Putamen (tissue), 1 donor: ENCODE results near the gene S100A14.
"Not testable (repeated sequence)": the region's sequence is repeated elsewhere in the genome, so short reads cannot be mapped to it uniquely, and the experiment has no call there.

ENCODE experiments used
- DNase-seq: peaks from one replicate; pipeline ENCODE4 v3.0.0-alpha.2; 2016; ENCODE audit warnings: low spot score

Gene S100A14

DNA sequence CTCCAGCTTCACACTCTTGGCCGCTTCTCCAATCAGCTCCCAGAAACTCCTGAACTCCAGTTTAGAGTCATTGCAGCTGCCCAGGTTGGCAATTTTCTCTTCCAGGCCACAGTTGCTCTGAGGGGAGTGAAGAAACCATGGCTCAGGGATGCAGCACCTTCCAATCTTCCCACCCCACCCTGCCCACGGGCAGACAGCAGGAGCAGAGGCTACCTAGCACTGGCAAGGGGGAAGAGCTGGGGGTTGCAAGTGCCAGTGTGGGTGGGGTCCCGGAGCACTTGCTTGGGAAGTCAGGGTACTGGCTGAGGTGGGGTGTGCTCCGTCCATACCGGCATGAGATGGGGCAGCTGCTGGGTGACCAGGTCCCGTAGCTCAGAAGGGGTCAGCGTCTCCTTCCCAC is 1.2 kb downstream of the S100A14 start:
- DNase-seq: no peak

DNA sequence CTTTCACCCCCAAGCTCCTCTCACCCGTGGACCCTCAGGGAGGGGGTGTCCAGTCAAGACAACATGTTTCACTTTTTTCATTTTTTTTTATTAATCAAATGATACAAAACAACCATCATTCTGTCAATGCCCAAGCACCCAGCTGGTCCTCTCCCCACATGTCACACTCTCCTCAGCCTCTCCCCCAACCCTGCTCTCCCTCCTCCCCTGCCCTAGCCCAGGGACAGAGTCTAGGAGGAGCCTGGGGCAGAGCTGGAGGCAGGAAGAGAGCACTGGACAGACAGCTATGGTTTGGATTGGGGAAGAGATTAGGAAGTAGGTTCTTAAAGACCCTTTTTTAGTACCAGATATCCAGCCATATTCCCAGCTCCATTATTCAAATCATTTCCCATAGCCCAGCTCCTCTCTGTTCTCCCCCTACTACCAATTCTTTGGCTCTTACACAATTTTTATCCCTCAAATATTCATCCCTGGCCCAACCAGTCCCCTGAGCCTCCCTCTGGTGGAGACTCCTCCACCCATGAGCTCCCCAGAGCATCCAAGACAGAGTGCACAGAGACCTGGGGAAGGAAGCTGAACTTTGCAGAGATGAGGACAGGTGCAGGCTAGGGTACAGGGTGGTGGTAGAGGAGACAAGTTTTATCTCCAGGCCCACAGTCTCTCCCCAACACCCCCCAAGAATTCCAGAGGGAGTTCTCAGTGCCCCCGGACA is 1.8 kb downstream of the S100A14 start:
- DNase-seq: no peak

DNA sequence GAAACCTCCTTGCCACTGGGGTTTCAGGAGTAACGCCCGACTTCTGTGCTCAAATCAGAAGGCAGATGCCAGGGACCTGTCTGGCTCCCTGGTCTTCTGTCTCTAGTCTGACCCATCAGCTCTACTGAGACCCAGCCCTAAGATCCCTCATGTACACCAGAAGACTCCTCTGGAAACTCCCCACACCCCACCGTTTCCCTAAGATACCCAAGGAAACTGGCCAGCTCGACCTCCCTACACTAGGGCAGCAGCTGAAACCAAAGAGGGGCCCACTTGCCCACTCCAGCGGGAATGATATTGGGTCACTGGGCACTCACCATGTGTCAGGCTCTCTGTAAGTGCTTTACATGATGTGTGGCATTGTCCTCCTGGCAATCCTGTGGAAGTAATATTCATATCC is 2.7 kb downstream of the S100A14 start:
- no peak for DNase-seq

DNA sequence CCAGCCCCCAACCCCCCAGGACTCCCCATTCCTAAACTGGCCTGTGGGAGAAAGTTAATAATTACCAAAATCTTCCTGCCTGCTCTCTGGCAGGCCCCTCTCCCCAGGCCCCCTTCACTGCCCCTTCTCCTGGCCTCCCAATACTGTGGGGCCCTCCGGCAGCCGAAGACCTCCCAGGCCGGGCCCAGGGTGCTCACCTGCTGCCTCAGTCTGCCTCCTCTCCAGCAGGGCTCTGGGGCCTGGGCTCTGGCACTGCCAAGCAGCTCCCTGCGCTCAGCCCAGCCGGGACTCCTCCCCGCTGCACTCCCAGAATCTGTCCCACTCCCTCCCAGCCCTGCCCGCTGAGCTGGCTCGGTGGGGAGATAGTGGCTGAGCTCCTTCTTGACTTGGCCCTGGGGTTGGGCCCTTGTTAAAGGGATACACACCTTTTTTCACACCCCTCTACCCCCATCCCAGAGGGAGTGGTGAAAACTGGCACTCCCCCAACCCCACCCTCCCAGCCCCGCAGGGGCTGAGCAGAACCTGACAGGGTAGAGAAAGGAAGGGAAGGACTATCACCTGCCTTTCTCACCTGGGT is 3.3 kb downstream of the S100A14 start, which contains the start of gene S100A16:
TSS of gene S100A16 (minus strand) at position 383 of the 577 bp plus-strand sequence. CDS start 4,986 bp downstream, outside the sequence.
- no peak for DNase-seq

DNA sequence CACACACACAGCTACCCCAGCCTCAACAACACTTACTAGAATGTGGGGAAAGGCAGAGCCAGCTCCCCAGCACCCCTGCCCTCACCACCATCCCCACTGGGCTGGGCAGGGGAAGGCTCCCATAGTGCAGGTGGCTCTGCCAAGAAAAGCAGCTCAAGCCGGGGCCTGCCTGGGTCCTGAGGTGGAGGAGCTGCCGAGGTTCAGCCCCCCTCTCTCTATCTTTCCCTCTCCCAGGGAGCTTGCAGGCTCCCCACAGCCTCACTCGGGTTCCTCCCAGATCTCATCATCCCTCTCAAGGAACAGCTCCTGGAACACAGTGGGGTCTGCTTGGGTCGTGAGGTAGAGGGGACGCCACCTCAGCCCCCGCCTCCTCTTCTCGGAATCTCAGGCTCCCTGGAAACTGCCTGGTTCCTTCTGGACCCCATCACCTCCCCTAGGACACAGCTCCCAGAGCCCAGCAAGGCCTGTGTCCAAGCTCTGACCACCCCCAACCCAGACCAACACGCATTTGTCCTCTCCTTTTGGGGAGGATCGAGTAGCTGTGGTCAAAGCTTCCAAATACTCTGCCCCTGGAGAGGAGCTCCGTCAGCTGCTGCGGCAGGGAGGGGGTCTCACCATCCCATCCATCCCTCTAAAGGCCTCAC is 3.9 kb downstream of the S100A14 start:
- no peak for DNase-seq

DNA sequence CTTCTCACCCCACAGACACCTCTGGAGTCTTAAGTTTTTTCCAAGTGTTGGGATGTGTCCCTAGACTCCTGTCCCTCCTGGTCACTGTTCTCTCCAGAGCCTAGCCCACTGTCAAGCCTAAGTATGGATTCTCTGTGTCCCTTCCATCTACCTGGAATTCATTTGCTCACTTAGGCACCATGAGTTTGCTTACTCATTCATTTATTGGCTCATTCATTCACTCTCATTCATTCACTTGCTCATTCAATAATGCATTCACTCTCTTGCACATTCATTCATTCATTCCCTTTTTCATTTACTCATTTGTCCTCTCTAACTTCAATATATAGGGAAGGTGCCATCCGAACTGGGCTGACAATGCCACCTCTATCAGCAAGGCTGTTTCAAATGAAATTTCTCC is 4.8 kb downstream of the S100A14 start:
- no peak for DNase-seq

DNA sequence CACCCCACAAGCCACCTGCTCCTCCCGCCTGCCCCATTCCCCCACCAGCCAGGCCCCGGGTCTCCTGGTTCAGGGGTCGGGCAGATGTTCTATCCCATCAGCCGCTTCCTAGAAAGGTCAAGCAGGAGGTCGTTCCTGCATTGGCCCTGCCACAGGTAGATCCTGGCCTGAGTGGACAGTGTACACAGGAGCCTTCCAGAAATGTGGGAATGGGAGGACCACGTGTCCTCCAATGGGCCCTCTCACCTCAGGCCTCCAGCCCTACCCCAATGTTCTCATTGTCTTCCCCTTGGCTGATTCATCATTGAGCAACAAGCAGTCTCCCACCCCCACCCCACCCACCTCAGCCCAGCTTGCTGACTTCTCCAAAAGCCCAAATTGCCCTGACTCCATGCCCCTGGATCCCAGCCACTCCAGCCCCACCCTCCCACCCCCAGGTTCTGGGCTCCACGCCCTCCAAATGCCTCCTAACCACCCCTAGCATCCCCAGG is 5.3 kb downstream of the S100A14 start:
- DNase-seq: no peak

DNA sequence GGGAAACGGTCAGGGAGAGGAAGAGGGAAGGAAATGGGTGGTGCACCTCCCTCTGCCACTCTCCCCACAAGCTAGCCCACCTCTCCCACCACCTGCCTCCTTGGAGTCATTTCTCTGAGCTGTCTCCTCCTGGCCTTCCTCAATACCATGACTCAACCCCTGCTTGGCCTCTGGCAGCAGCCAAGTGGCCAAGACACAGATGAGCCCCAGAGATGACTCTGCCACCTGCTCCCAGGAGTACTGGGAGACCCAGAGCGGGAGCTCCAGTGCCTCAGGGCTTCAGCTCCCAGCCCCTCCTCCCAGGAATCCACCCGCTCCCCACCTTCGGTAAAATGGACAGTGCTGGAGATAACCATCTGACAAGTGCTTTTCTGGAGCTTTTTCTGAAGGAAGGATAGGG is 5.8 kb downstream of the S100A14 start:
- no peak for DNase-seq

DNA sequence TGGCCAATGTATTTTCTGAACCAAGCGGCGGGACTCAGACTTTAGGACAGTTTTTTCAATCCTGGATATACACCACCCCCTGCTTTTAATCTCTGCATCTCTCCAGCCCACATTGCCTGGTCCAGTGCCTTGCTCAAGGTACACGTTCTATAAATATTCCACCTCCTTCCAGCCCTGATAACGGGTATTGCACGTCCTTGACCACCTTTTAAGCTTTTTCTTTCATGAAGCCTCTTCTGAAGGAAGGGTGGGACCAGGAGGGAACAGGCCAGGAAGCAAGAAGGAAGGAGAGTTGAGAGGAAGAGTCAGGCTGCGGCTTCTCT is 6.6 kb downstream of the S100A14 start:
- no peak for DNase-seq

DNA sequence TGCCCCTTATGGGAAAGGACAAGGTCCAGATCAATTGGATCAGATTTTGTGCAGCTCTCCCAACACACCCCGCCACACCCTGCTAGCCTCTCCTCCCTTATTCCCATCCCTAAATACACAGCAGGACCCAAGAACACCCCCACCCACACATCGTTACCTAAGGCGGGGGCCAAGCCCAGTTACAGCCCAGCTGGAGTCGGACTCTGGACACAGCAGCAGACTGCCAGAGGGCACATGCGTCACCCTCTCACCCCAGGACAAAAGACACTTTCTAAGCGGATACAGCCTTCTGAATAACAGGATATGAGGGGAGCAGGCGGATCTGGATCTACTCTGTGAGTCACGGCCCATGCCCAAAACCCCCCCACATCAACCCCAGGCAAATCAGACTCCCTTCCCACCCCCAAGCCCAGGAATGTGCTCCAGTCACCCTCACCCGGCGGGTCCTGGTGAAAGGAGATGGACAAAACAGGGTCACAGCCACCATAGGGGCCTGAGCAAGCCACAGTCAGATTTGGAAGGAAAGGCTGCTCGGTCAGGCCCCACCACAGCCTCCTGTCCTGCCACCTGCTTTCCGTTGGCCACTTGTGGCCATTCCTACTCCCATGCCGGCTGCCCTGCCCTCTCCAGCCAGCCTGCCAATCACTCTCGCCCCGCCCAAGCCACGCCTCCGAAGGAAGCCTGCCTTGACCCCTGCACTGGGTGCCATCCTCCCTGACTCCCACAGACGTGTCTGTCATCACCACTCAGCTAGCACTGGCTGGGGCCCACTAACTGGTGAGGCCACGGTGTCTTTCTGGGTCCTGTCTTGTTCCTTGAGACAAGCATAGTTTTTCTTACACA is 7.2 kb downstream of the S100A14 start:
- DNase-seq: peak; percentile 73

DNA sequence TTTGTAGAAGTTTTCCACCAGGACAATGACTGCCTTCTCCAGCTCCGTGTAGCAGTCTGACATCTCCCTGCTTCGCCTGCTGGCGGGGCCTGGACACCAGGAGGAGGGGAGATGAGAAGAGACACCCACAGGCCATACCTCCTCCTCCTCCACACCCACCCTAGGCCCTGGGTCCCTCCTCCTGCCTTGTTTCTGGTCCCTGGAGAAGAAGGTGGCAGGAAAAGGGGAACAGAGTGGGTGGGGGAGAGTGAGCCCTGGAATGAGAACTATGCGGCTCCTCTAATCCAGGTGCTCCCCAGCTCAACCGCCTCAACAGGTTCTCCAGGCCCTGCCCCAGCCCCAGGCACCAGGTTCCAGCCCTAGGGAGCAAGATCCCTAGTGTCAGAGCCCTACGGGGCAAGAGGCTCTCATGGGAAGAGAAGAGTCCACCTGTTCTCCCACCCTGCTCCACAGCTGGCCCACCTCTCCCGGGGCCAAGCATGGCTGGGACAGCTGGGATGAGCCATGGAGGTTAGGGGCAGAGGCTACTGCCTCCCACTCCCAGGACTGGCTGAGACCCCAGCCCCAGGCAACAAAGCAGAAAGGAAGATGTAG is 7.9 kb downstream of the S100A14 start:
- DNase-seq: no peak

DNA sequence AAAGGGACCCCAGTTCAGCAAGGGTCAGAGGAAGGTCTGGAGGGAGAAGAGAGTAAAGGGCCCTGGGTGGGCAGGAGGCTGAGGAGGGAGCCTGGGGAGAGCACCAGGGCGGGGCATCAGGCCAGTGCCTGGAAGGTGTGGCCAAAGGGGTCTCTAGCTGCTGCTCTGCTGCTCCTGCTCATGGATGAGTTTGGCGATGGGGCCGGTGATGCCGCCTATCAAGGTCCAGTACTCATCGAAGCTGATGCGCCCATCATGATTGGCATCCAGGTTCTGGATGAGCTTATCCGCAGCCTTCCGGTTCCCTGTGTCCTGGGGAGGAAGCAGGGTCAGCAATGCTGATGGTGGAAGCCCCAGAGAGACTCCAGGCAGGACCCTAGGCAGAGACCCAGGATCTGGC is 8.7 kb downstream of the S100A14 start:
- DNase-seq: no peak

DNA sequence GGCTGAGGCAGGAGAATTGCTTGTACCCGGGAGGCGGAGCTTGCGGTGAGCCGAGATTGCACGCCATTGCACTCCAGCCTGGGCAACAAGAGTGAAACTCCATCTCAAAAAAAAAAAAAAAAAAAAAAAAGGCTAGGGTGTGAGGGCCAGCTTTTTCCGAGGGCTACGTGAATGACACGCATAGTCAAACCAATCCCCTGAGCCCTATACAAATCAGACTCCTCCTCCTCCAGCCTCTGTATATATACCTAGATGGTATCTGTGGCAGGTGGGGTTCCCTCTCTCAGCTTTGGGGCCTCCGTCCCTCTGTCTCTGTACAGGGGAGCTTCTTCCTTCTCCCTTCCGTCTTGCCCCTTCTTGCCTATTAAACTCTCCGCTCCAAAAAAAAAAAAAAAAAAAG is 9.9 kb downstream of the S100A14 start:
- DNase-seq: no peak

DNA sequence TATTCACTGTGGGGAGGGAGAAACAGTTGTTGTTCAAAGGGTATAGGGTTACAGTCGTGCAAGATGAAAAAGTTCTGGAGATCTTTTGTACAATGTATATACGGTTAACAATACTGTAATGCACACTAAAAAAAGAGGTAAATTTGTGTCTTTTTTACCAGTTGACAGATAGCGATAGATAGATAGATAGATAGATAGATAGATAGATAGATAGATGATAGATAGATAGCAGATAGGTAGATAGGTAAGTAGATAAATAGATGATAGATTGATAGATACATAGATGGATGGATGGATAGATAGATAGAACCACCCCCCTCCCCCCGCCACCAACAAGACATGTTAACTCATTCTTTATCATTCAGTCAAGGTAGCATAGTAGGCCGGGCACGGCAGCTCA is 13.4 kb downstream of the S100A14 start:
- DNase-seq: no peak

DNA sequence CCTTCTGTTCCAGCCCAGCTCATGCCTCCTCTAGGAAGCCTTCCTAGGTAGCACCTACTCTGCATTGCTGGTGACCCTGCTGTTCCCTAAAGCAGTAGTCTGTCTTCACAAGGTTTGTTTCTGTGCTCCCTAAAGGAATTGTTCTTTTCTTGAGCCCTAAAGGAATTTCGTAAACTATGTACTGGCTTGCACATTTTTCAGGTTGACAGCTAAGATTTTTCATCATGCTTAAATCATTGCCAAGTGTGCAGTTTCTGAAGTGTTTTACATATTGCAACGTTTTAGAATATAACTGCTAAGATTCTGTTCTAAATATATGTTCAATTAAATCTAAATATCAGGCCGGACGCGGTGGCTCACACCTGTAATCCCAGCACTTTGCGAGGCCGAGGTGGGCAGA is 16.3 kb downstream of the S100A14 start:
- no peak for DNase-seq

DNA sequence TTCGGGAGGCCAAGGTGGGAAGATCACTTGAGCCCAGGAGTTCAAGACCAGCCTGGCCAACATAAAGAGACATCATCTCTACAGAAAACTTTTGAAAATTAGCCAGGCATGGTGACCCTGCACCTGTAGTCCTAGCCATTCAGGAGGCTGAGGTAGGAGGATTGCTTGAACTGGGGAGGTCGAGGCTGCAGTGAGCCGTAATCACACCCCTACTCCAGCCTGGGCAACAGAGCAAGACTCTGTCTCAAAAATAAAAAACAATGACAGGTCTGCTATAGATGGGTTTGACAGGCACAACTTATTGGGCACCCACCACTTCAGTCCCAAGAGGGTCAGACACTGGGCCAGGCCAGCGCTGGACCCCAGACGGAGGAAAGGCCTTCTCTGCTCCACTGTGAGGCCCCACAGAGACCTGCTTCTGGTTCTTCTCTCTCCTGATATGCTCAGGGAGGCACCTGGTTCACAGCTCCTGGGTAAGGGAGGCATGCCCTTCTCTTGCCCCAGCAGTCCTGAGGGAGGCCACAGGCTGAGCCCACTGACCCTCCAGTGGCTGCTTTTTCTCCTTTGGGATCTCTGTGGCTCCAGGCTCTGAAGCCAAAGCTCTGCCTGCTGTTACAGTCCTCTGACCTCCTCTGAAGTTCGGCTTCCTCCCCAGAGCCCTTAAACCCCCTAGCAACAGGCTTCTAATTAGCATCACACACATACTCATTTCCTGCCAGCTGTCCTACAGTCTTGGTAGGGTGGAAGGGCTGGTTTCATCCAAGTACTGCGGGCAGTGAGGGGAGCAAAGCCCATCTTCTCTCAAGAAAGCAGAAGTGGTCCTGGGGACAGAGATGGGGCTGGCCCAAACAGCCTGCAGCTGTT is 17.6 kb downstream of the S100A14 start:
- DNase-seq: no peak

DNA sequence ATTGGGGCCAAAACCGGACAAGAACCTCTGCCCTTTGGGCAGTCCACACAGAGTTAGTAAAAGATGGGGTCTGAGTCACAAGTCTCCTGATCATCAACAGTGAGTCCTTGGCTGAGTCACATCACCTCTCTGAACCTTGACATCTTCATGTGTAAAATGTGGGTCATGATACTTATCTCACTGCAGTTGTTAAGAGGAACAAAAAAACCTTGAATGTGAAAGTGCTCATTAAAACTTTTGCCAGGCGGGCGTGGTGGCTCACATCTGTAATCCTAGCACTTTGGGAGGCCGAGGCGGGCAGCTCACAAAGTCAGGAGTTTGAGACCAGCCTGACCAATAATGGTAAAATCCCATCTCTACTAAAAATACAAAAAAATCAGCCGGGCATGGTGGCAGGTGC is 18.9 kb downstream of the S100A14 start:
- no peak for DNase-seq

DNA sequence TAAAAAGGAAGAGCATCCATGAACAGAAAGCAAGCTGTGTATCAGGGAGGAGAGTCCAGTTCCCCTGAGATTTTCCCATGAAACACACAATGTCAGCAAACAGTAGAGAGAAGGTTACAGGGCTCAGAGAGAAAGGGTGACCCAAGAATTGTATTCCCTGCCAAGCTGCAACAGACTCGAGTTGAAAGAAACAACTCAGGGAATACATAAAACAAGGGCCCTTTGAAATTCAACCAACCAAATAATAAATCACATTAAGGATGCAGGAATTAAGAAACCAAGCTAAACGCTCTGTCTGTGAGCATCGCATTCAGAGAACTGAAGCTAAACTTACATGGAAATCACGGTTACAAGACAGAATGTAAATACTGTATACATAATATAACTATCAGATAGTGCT is 23.4 kb downstream of the S100A14 start:
- DNase-seq: no peak

DNA sequence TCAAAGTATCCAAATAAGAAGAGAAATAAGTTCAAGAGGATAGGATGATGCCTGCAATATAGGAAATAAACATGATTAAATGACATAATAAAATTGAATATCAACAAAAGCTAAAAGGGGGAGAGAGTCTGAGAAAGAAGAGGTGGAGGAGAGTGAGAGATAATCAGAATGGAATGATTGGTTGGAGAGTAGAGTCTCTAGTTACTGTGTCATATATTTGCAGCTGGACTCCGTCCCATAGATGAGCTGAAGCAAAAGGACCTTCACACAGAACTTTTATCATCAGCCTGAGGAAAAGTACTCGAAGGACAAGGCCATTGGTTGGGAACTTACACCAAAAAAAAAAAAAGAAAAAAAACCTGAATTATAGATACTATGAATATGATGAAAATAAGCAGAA is 27.6 kb downstream of the S100A14 start:
- no peak for DNase-seq

DNA sequence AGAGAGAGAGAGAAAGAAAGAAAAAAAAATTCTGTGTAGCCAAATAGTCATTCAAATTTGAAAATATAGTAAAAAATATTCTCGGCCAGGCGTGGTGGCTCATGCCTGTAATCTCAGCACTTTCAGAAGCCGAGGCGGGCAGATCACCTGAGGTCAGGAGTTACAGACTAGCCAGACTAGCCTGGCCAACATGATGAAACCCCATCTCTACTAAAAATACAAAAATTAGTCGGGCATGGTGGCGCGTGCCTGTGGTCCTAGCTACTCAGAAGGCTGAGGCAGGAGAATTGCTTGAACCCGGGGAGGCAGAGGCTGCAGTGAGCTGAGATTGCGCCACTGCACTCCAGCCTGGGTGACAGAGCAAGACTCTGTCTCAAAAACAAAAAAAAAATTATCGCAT is 28.1 kb downstream of the S100A14 start:
- DNase-seq: not testable (repeated sequence)

DNA sequence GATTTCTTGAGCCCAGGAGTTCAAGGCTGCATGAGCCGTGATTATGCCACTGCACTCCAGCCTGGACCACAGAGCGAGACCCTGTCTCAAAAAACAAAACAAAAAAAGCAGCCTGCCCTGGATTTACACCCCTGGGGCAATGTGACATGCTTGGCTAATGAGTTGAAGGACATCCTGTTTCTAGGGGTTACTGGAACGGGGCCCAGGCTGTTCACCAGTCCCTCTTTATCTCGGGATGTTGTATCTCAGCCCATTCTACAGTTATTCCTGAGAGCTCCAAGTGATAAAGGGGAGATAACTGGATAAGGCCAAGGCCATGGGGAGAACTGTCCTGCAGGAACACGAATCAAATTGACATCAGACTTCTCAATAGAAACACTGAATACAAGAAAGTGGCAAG is 28.8 kb downstream of the S100A14 start:
- no peak for DNase-seq
